AML-193 (cell line): Measurements from ENCODE around the gene RASSF10.
"Not testable (repeated sequence)": the region's sequence is repeated elsewhere in the genome, so short reads cannot be mapped to it uniquely, and the experiment has no call there.

ENCODE experiments used
- DNase-seq, 2 experiments: peaks; one replicate each; lab custom pipeline; 2025; lab: John Stamatoyannopoulos, UW

The RASSF10 gene

DNA sequence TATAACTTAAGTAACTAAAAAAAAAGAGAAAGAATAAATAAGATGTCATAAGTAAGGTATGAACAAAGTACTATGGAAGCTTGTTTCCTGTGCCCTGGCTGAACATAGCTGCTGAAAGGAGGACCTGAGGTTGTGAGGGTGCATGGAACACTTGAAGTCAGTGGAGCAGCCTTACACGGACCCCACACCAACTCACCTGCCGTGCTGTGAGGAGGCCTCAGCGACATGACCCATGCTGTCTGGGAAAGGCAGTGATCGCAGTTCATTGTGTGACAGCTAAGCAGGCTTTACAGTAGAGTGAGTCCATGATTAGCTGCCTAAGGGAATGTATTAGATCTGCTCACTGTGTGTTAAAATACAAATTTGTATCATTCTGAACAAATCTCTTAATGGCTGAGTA lies 17.6 kb downstream of the RASSF10 start:
- DNase-seq: no peak

DNA sequence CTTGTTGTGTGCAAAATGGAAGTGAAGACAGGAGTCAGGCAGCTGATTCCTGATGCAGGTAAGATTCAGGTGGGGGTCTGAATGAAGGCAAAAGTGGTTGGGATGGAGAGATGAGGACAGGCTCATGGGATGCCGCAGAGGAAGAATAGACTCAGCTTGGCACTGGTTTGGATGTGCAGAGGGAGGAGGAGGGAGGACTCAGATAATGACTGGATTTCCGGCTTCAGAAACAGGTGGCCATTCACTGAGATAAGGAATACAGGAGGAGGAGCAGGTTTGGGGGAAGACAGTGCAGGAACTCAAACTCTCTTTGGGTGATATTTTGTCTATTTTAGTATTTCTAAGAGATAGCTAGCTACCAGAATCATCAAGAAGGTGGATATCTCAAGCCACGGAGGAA lies 19.2 kb downstream of the RASSF10 start:
- DNase-seq: no peak

DNA sequence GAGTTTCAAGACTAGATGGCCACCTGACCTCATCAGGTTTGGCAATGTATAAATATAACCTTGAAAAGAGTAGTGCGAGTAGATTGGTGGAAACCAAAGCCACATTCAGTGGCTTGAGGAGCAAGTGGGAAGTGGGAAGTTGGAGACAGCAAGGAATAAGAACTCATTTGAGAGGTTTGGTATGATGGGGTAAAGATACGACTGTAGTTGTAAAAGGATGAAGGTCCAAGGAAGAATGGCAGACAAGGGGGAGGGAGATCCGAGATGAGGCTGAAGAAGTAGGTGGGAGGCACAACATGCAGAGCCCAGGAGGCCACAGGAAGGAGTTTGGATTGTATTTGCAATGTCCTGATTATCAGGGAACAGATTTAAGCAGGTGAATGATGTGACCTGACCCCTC lies 20.8 kb downstream of the RASSF10 start:
- no peak for DNase-seq

DNA sequence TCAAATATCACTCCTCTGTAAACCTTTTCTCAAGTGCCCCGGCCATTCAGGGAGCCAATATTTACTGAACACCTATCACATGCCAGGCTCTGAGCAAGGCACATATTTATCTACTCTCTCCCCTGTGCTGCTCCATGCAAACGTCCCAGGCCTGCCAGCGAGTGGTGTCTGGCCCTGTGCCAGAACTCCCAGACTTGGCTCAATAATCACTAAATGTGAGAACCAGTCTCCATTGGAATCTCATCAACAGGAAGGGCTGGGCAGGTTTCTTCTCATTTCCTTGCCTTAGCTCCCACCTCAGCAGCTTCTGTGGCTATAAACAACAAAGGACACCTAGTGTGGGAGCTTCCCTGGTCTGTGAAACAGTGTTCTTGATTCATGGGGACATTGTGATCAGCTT lies 21.7 kb downstream of the RASSF10 start:
- no peak for DNase-seq

DNA sequence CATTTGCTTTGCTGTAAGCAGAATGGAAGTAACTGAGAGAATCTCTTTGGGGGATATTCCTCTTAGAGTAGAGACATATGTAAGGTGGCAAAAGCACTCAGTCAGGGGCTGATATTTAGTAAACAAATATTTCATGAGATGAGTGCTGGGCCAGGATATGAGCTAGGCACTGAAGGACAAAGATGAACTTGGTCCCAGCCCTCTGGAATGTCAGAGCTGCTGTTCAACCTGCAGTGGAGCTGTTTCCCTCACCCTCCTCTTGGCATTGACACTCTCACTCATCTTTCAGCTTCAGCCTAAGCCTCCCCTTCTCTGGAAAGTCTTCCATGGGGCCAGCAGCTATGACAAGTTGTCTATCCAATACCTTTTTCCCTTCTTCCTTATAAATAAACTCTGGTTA lies 22.2 kb downstream of the RASSF10 start:
- DNase-seq: no peak

DNA sequence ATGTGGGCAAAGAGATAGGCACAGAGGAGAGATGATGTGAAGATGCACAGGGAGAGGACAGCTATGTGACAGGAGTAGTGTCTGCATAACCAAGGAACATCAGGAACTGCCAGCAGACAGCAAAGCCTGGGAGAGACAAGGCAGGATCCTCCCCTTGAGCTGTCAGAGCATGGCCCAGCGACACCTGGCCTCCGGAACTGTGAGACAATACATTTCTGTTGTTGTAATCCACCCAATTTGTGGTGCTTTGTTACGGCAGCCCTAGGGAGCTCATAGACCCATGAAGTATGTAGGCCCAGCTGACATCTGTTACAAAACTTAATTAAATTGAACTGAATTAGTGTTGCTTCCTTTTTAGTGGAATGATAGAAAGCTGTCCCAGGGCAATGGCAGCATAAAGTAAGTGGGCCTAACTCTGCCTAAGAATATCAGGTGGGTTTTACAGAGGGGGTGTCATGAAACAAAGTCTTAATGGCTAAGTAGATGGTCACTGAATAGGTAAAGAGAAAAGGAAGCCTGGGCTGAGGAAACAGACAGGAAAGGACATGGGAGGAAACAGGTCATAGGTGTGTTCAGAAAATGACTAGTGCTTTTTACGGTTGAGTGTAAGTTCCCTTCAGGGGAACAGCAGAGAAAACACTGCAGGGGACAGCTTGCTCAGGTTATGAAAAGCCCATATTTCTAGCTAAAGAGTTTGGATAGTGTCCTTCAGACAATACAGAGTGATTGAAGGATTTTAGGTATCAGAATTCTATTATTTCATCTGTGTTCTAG lies 24.8 kb downstream of the RASSF10 start:
- DNase-seq: no peak

DNA sequence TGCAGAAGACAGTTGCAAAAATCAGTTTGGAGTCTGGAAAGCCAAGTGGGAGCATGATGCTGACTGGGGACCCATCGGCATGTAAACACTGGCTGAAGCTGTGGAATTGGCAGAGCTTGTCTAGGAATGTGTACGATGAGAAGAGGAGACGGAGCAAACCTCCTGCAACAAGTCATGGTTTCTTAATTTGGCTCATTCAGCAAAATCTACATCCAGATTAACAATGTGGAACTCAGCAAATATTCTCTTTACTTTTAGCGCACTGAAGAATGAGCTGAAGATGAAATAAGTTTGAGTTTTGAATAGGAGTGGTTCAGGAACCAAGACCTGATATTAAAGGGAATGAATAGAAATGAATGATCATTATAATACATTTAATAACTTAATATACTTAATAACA lies 26.6 kb downstream of the RASSF10 start:
- DNase-seq: no peak

DNA sequence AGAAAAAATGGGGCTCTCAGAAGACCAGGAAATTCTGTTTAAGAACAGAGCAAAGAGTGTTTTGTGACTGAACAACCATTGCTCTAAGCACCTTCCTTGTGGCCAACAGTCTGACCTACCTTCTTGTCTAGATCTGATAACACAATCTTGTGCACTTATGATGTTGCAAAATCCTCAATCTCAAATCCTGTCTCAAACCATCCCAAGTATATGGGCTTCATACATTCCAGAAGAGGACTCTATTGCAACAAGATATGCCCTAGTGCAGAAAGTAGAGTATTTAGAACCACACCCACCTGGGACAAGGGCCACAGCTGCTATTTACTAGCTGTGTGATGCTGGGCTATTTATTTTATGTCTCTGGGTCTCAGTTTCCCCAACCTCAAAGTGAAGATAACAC lies 27.1 kb downstream of the RASSF10 start:
- DNase-seq: no peak

DNA sequence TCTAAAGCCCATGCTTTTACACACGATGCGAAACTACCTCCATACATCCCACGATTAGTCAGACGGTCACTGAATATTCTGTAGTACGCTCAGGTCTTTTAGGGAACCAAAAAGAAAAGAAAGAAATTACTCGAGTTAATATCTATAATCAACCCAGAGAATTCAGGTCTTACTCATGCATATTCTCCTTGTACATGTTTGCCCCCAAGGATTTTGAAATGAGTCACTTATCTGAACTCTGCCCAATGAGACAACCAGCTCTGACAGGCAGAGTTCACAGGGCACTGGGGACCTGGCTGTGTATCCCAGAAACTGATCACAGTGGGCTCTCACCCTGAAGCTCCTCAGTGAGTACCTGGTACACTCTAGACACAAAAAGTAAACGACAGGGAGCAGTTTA lies 29.2 kb downstream of the RASSF10 start:
- DNase-seq: no peak

DNA sequence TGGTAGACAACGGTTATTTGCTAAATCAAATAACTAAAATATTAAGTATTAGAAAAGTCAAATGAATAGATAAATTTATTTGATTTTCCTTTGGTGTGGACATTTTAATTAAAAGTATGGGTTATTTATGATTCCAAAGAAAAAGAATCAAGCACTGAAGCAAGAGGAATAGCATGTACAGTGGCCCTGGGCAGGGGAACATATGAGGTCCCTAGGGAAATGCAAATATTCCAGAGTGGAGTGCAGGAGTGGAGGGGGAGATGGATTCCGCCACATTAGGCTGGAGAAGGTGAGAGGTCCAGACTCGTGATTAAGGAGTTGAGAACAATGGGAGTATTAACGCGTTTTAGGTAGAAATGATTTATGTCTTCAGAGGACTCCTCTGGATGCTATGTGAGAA lies 30.0 kb downstream of the RASSF10 start:
- no peak for DNase-seq

DNA sequence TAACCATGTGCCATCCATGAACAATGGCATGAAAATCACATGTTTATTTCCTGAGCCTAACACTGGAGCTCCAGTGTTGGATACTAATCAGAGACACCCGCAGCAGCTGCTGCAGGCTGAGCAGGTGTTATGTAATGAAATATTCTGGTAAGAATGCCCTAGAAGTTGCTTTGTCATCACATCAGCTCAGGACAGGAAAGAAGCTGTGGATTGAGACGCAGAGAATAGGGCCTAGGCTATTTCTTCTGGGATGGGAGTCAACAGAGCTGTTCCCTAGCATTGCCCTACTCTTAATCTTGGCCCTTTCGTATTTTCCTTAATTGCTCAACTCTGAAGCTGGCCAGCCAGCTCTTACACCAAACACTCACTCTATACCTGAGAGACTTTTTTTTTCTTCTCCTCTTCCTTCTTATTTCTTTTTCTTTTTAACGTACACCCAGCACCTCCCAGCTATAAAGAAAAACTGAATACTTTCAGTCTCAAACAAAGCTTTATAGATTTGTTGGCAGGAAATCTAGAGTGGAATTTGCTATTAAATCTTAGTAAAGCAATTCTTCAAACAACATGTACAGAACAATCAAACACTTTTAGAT lies 31.9 kb downstream of the RASSF10 start:
- DNase-seq: no peak

DNA sequence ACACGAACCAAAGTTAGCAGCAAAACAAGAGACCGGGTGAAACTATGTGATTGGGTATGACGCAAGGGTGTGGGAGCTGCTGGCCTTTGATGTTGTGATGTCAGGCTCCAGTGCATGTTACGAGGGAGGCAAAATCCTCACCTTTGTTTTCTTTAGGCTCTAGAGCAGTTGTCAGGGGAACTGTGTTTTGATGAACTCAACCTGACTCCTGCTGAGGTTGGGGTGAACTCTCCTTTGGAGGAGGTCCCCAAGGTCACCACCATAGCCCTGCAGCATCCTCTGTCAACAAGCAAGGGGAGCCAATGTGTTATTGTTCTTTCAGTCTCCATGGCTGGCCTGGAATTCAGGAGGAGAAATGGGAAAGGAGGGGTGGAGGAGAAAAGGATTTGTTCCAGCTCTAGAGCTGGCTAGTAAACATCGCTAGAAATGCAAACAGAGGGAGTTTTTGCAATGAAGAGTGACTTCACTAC lies 33.8 kb downstream of the RASSF10 start:
- no peak for DNase-seq

DNA sequence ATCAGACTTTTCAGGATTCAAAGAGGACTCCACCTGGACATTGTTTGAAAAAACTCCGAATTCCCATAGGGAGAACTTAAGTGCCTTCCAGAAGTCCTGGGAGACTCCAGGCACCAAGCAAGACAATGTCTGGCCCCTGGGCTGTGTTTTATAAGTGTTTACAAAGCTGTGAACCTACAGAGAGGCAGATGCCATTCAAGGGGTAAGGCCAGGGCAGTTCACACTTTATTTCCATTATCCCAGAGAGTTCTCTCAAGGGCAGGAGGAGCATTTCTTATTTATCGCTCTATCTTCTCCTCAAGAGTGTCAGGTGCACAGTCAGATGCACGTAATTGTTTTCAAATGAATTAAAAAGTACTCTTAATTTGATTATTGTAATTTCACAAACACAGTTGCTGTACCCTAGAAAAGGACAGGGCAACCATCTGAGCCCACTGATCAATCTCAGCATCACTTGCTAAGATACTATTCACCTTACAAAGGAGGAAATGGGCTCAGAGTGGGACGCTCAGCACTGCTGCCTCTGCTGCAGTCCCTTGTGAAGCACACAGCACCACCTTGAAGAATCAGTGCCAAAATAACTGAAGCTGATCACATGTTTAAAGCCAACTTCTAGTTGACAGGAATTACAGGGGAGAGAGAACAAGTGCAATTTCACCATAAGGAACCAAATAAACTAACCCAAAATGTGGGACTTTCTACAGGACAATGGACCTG lies 35.0 kb downstream of the RASSF10 start:
- DNase-seq: no peak

DNA sequence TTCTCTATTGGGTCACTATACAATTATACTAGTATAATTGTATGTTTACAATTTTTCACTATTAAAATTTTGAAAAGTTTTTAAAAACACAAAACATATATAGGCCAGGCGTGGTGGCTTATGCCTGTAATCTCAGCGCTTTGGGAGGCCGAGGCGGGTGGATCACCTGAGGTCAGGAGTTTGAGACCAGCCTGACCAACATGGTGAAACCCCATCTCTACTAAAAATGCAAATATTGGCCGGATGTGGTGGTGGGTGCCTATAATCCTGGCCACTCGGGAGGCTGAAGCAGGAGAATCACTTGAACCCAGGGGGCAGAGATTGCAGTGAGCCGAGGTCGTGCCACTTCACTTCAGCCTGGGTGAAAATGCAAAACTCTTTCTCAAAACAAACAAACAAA lies 36.0 kb downstream of the RASSF10 start:
- not testable (repeated sequence) for DNase-seq

DNA sequence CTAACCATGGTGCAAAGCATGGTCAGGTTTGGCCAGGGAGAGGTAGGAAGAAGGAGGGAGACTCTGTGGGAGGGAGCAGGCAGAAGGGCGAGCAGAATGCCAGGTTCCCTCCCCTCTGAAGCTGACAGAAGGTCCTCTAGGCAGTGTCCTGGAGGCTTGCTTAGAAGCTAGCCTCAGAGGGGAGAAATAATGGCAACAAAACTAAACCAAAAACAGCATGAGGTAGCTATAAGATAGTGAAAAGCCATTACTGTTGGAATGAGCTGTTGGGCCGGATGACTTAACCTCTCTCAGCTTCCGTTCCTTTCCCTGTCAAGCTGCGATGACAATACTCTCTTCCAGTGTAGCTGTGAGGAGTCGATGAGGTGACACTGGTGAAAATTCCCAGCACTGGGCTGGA lies 36.6 kb downstream of the RASSF10 start:
- no peak for DNase-seq

DNA sequence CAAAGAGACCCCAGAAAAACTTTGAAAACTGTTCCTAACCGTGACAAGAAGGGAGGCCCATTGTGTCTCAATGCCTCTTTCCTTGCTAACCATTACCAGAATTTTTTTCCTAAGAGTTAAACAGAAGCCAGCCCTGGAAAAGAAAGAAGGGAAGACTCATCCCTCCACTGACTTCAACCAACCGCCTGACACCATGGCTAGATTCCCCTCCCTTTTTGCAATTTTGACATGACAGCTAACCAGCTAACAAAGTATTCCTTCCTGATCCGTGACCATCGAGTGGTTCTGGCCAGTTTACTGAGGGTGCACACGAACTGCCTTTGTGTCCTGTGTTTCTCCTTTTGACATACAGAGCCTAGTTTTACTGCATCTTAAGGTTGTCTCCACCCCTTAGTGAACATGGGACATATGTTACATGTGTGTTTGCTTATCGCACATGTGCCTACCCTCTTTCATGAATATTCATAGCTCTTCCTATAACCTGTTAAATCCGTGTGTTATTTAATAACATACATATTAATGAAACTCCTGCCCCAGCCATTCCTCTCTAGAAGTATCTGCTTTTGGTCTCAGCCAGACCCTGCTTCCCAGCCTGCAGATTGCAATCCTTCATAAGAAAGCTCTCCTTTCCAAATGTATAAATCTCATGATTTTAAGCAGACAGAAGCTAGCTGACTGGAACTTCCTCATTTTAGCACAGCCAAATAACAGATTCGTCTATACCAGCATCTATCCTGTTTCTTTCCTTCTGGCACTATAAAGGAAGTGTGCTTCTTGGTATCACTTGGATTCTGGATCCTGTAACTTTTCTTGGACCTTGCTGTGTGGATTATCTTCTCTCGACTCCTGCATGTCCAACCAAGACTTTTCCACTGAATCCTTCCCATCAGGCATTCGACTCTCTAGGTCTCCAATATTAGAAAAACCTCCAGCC lies 37.8 kb downstream of the RASSF10 start:
- no peak for DNase-seq

DNA sequence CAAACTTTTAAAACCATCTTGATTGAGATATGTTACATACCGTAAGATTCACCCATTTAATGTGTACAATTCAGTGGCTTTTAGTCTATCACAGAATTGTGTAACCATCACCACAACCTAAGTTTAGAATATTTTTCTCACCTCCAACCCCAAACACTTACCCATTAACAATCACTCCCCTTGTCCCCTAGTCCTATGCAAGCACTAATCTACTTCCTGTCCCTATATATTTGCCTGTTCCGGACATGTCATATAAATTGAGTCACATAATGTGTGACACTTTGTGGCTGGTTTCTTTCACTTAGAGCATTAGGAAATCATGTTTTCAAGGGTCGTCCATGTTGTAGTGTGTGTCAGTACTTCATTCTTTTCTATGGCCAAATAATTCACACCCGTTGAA lies 38.8 kb downstream of the RASSF10 start:
- DNase-seq: no peak

DNA sequence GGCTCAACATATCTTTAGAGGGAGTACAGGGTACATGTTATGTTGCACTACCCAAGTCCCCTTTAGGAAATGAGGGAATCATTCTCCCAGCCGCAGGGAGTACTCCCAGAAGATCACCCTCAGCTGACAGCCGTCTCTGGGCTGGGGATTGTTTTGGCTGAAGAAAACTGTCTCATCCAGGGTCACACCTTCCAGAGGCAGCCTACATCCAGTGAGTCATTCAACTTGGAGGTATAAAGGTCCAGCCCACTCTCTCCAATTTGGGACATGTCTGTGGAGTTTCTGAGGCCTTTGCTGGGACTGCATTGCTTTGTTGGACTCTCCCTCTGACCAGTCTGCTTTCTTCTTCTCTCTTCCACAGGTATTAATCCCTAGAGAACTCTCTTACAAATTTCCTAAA lies 42.1 kb downstream of the RASSF10 start:
- no peak for DNase-seq

DNA sequence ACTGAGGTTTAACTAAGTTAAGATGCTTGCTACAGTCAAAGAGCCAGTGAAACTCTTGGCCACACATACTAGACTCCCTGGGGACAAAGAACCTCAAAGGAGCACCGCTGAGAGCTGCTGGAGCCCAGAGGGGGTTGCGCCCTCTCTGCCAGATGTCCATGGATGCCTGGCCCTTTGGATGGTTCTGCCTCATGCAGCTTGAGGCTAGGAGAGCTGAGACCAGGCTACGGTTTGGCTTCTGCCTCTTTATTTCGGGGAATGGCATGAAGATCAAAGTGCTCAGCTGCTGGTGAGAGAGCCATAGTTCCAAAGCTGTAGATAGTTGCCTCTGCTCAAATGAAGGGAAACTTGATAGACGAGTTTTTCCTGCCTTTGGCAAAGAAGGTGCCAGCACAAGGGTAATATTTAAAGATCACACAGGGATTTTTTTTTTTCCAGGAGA lies 43.0 kb downstream of the RASSF10 start:
- DNase-seq: no peak

DNA sequence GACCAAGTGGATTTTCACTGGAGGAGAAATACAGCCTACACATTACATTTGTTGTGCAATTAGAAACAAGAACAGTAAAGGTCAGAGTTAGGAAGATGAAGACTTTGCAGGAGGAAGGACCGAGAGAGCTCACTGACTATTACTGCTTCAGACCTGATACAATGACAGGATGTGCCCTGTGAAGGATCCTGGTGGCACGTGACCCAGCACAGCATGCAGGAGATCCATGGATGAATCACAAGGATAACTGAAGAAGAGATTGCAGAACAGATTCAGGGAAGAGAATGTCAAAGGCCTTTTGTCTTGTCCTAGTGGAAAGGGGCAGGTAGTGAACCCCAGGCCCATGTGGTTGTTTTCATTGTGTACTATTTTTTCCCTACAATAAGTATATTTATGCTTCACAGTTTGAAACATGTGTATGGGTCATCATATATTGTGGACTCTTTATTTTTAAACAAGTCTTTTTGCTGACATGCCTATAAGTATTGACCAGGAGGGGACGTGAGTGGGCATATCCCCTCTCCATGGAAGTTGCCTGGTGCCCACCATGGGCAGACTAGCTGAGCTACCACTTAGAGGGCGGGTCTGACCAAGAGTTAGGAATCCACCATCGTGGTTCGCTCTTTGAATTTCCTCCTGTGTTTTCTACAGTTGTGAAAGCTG lies 44.3 kb downstream of the RASSF10 start:
- no peak for DNase-seq

DNA sequence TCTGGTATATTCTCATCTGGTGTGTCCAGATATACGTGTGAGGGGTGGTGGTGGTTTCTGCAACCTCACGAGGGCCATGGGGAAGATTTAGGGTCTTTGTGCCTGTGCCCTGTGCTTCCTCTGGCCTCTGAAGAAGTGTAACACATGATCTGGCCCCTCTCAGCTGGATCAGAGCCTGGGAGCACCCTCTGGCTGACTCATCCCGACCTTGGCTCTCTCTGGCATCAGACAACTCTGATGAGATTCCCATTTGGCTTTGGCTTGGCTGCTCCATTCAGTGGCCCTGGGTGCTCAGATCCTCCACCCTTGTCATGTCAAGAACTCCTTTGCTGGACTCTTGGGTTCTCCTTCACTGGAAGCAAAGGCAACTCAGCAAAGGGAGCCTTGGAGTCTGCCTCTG lies 45.2 kb downstream of the RASSF10 start:
- no peak for DNase-seq

DNA sequence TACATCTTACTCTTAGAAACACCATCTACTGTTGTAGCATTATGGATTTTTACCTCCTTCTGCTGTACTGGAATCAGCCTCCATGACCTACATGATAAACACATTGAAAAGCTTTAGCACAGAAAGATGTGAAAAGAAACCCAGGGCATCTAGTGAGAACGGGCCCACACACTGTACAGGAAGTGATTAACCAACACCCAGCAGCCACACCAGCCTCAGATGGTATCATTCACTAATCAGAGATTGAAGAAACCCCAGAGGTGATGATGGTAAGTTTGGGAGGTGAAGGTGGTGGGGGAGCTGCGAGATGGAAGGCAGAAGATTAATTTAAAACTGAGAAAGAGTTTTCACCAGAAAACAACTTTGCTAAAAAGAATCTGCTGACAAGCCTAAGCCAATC lies 46.1 kb downstream of the RASSF10 start:
- DNase-seq: no peak
